GM21515 (cell line): Measurements from ENCODE around the gene WDR82.
A peak's percentile ranks its signal among the peaks of the same experiment; 100 is the strongest.

Experiments
- ATAC-seq: cut with Tn5 transposase; IDR thresholded peaks from one replicate; pipeline ENCODE4 v1.9.1; 2021; ENCODE audit not compliant: unreplicated experiment

The WDR82 gene

DNA sequence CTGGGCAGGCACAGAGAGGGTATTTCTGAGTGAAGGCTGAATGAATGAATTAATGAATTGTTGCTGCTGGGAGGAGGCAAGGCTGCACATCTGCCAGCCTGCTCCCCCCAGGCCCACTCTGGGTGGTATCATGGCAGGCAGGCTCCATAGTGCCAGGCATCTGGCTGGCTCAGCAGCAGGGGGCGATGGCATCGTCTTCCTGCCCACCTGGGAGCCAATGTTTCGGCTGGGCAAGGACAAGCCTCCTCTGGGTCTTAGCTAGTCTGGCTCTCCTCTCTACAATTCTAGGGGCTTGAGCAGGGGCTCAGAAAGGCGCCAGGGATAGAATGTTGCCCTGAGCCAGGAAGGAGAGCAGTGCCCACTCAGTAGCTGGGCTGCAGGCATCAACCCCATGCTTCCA lies 51.3 kb downstream of the WDR82 start:
- no peak for ATAC-seq

GRCh38 chr3:52226229-52226817 lies 52.1 kb downstream of the WDR82 start:
- no peak for ATAC-seq

DNA sequence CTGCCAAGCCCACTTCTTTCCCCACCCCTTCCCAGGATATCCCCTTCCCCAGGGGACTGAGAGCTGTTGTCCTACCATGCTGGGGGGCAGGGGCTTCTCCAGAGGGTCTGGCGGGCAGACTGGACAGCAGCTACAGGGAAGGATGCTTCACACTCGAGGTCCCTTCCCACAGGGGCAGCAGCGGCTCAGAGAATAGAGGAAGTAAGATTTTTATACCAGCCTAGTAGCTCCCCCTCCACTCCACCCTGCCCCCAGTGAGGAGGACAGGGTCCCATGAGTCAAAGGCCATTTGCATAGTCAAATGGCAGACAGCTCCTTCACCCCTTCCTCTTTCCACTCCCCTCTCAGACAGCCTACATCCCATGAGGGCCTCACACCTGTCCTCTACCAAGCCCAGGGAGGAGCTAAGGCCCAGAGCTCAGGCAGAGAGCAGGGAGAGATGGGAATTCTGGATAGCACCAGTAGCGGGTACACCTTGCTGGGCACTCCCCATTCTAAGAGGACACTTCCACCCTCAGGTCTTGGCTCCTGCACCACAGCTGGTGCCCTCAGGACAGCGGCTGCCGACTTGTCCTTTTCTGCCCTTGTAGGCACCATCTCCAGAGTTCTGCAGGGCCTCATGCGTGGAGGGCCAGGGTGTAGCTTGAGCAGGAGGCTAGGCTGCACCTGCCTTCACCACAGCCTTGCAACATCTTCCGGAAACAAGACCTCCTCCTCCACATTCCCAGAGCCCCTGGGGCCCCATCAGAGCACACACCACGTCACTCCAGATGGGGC lies 52.8 kb downstream of the WDR82 start, which contains the start of gene TLR9:
Gene TLR9 (minus strand): TSS at position 194 of the 777 bp plus-strand sequence. CDS start 116 bp downstream, at position 78.
- peak; percentile 69 for ATAC-seq

- ATAC-seq = no peak
These were observed 54.7 kb downstream of the WDR82 start for GRCh38 chr3:52223449-52224408.

GRCh38 chr3:52222319-52223221 lies 55.9 kb downstream of the WDR82 start:
- ATAC-seq = no peak

GRCh38 chr3:52221563-52222318 lies 56.7 kb downstream of the WDR82 start:
- no peak for ATAC-seq

DNA sequence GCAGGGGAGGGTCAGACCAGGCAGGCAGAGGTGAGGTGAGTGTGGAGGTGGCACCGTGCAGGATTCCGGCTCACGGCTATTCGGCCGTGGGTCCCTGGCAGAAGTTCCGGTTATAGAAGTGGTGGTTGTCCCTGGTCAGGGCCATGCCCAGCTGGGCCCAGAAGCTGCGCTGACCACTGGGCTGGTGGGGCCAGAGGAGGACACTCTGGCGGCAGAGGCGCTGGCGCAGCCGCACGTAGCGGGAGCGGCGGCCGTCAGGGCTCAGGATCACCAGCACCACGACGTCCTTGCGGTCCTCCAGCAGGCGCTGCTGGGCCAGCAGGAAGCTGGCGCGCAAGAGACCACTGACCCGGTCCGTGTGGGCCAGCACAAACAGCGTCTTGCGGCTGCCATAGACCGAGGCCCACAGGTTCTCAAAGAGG lies 57.3 kb downstream of the WDR82 start:
- ATAC-seq = no peak

DNA sequence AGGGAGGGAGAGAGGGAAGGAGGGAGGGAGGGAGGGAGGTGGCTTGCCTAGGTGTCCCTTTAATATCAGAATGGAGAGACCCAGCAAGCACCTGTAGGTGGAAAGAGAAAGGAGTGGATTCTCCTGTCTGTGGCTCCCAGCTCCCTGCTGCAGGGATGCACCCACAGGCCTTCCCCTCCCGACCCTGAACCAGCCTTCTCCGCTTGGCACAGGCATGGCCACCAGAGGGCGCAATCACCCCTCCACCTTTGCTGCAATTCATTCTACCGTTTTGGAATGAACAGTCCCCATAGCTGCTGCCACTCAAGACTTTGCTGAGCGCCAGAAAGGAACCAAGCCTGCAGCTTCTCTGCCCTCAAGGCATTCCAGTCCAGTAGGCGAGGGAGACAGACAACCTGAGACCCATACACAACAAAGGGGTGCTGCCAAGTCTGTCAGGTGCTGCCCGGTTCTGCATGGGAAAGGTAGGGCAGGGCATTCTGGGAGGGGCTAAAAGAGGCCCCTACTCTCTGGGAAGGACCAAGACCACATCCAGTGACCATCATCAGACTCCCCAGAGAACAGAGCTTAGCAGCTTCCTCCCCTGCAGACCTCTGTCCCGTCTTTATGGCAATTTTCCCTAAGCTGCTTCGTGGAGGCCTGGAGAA lies 57.9 kb downstream of the WDR82 start:
- ATAC-seq = no peak

DNA sequence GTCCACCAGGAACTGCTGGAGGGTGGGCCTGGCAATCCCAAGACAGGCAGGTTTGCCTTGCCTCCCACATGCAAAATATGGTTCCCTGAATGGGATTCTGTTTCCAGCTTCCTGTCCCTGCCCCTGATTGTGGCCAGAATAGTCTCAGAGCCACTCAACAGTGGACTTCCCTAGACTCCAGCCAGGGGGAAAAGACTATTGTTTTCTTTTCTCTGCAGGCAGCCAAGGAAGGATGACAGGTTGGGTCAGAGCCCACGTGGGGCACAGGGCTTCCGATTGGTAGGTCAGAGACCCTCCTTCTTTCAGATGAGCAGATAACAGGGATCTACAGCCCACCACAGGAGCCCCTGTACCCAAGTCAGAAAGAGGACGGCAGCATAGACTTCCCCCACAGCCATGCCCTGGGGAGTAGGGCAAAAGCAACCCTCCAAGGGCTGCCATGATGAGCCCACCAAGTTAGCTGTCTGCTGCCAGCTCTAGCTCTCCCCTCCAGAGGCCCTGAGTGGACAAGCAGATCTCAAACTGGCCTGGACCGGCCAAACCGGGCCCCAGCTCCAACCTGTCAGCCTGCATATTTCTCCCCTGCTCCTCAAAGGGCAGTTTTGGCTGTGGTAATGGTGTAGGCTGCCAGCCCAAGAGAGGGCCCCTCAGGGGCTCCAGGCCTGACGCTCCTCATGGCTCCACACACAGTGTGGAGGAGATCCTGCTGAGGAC lies 59.4 kb downstream of the WDR82 start:
- no peak for ATAC-seq

GRCh38 chr3:52218454-52218853 lies 60.0 kb downstream of the WDR82 start:
- no peak for ATAC-seq

DNA sequence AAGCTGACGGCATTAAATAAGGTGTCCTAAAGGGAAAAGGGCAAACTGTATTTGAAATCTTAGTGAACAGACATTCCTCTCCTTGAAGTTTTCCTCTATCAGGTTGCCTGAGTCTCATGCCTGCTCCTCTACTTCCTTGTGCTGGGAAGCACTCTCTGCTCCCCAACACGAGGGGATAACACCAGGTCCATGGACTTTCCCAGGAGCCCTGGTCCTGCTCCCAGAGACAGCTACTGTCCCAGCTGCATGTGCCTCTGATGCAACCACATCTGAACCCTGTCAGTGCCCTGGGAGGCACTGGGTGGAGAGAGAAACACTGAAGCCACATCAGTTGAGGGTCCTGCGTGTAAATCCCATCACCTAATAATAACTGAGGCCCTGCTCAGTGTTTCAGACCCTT lies 60.4 kb downstream of the WDR82 start:
- no peak for ATAC-seq

- ATAC-seq = no peak
These were observed 61.0 kb downstream of the WDR82 start for GRCh38 chr3:52217409-52217805.

DNA sequence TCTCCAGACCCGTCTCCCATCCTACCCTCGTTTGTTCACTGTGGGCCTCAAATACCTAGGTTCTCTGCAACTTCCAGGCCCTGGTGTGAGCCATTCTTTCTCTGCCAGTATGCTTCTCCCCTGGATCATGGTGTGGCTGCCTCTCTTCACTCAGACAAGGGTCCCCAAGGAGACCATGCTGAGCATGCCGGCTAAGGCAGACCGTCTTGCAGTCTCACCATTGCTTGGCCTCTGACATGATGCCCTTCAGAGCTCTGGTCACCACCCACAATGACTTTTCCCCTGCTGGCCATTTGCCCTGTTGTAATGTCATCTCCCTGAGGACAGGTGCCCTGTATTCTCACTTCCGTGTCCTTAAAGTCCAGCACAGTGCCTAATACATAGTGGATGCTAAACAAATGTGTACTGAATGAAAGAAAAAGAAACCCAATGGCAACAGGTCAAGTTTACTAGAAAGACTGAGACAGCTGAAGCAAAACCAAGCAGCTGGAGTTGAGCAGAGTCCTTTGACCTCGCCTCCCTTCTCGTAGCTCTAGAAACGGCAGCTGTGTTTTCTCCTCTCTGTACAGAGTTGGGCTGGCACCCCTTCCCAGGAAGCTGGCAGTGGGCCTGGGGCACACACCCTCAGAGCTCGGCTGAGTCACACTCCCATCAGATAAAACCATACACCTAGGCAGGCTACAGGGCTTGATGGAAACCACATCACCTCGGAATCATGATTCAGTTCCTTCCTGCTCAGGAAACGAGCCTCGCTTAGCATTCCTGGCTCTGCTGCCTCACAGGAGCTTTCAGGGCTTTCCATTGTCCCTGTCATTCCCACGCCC lies 61.7 kb downstream of the WDR82 start:
- no peak for ATAC-seq

DNA sequence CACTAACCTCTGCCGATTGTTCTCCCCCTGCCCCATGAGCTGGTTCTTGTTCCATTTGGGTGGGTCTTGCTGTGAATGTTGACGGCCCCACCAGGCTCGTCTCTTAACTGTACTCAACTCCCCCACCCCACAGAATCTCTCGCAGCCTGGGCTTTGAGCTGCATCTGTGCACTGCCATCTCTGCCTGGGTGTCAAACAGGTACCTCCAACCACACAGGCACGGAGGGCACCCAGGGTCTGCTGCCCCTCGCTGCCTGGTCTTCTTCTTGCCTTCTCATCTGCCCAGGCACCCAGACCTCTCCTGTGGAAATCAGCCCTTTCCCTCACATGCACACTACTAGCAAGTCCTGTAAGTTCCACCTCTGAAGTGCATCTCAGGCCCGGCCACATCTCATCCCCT lies 63.1 kb downstream of the WDR82 start:
- no peak for ATAC-seq

GRCh38 chr3:52213901-52214300 lies 64.5 kb downstream of the WDR82 start:
- no peak for ATAC-seq

DNA sequence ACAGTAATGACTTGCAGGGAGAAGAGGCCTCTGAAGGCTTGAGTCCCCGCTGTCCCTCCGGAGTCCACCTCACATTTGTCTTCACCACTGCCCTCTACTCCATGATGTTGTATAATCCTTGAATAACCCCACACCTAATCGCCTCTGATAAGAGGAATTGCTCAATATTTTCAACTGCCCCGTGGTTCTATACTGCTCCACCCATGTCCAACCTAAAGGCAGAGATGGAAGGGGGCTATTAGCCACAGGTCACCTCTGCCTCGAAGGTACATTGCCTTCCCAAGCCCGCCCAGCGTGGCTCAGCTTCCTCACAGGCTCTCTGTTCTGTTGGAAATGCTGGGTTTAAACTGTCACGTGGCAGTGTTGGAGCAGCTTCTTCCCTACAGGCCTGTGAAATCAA lies 65.4 kb downstream of the WDR82 start:
- no peak for ATAC-seq

- ATAC-seq = no peak
These were observed 67.1 kb downstream of the WDR82 start for GRCh38 chr3:52211268-52211891.
